Endothelial cell (in vitro differentiated cells): ENCODE data around the gene PIGS. TPM values are rescaled to one million over a fixed set of nuclear protein-coding genes. Genes with fewer than 3 reads are reported as not detected.

ENCODE experiments used
- DNase-seq: peaks from one replicate; pipeline ENCODE4 v3.0.0; 2021; ENCODE audit warnings: low spot score
- H3K27ac Mint-ChIP-seq: one replicate; pipeline ENCODE4 v1.8.0; 2021; ENCODE audit warnings: mixed read lengths, inconsistent platforms; ENCODE audit not compliant: unreplicated experiment
- H3K27me3 Mint-ChIP-seq: one replicate; pipeline ENCODE4 v1.8.0; 2021; ENCODE audit warnings: mild to moderate bottlenecking, moderate library complexity, mixed read lengths, inconsistent platforms; ENCODE audit not compliant: unreplicated experiment
- H3K36me3 Mint-ChIP-seq: one replicate; pipeline ENCODE4 v1.8.0; 2021; ENCODE audit warnings: mild to moderate bottlenecking, low read depth, mixed read lengths, inconsistent platforms; ENCODE audit not compliant: unreplicated experiment
- H3K4me1 Mint-ChIP-seq: one replicate; pipeline ENCODE4 v1.8.0; 2021; ENCODE audit warnings: mild to moderate bottlenecking, mixed read lengths, inconsistent platforms; ENCODE audit not compliant: unreplicated experiment
- H3K4me3 Mint-ChIP-seq: one replicate; pipeline ENCODE4 v1.8.0; 2021; ENCODE audit warnings: mild to moderate bottlenecking, mixed read lengths, inconsistent platforms; ENCODE audit not compliant: unreplicated experiment
- H3K9me3 Mint-ChIP-seq: one replicate; pipeline ENCODE4 v1.8.0; 2021; ENCODE audit warnings: mixed read lengths, inconsistent platforms; ENCODE audit not compliant: unreplicated experiment
- total RNA-seq: library from RNA; stranded (reverse); fragmentation: NEBNext Ultra II Directional; extraction: Animal tissue kit (Norgen Biotek cat#: 25700); gene quantifications from one replicate; pipeline ENCODE4 v1.2.1, GENCODE V29; 2021; ENCODE audit not compliant: unreplicated experiment
- TF ChIP-seq, protein P1 (sequence below): fragments of 200-600 bp; sonication (generic); IDR thresholded peaks from one replicate; pipeline ENCODE4 v1.5.0; 2021; ENCODE audit warnings: antibody characterized with exemption; ENCODE audit not compliant: unreplicated experiment

PIGS gene
- total RNA-seq, 1 donor from 2014 or later: 53.6 TPM

DNA sequence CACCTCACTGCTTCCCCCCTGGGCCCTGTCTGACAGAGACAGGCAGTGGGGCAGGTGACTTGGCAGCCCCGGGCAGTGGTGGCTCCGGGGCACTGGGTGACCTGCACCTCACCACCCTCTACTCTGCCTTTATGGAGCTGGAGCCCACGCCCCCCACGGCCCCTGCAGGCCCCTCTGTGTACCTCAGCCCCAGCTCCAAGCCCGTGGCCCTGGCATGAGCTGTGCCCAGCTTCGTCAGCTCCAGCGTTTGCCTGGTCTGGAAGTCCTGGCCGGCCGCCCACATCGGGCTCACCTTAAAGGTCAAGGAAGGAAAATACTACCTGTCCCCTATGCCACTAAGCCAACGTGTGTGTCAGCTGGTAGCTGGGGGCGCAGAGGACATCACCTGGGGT, 34.1 kb downstream of the PIGS start:
- TF ChIP-seq, protein P1, sequence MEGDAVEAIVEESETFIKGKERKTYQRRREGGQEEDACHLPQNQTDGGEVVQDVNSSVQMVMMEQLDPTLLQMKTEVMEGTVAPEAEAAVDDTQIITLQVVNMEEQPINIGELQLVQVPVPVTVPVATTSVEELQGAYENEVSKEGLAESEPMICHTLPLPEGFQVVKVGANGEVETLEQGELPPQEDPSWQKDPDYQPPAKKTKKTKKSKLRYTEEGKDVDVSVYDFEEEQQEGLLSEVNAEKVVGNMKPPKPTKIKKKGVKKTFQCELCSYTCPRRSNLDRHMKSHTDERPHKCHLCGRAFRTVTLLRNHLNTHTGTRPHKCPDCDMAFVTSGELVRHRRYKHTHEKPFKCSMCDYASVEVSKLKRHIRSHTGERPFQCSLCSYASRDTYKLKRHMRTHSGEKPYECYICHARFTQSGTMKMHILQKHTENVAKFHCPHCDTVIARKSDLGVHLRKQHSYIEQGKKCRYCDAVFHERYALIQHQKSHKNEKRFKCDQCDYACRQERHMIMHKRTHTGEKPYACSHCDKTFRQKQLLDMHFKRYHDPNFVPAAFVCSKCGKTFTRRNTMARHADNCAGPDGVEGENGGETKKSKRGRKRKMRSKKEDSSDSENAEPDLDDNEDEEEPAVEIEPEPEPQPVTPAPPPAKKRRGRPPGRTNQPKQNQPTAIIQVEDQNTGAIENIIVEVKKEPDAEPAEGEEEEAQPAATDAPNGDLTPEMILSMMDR: no peak
- no peaks in the 10 kb centered on the region for H3K36me3 Mint-ChIP-seq
- H3K27me3 Mint-ChIP-seq: peaks cover 11% of the 10 kb centered on the region
- no peak overlapping the region for H3K4me3 Mint-ChIP-seq
- no peaks in the 10 kb centered on the region for H3K9me3 Mint-ChIP-seq
- DNase-seq: no peak
- no peaks in the 10 kb centered on the region for H3K4me1 Mint-ChIP-seq
- no peak overlapping the region for H3K27ac Mint-ChIP-seq

DNA sequence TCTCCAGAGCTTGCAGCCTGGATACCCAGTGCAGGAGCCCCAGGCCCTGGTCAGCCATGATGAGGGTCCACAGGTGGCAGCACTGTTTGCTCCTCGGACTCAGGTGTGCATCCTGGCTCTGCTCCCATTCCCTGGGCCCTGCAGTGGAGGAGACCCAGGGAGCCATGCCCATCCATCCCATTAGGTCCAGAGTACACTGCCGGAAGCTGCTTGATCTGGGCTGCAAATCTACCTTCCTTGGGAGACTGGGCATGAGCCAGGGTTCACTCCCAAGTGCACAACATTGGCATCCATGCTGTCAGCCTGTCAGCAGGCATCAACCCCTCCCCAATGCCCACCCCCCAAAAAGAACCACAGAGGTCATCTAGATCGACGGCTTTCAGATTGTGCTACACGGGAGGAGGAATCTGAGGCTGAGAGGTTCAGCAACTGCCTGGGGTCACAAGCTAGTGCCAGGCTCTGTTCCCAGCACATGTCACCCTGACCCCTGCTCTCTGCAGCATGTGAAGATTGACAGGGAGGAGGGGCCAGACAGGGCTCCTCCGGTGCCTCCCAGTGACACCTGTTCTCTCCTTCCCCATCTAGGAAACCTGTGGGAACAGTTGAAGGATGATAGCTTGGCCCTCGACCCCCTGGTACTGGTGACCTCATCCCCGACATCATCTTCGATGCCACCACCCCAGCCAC, 34.6 kb downstream of the PIGS start:
- TF ChIP-seq, protein P1: no peak
- peaks cover 11% of the 10 kb centered on the region for H3K27me3 Mint-ChIP-seq
- no peaks in the 10 kb centered on the region for H3K36me3 Mint-ChIP-seq
- DNase-seq: no peak
- H3K4me1 Mint-ChIP-seq: no peaks in the 10 kb centered on the region
- H3K27ac Mint-ChIP-seq: no peak overlapping the region
- H3K4me3 Mint-ChIP-seq: no peak overlapping the region
- H3K9me3 Mint-ChIP-seq: no peaks in the 10 kb centered on the region

DNA sequence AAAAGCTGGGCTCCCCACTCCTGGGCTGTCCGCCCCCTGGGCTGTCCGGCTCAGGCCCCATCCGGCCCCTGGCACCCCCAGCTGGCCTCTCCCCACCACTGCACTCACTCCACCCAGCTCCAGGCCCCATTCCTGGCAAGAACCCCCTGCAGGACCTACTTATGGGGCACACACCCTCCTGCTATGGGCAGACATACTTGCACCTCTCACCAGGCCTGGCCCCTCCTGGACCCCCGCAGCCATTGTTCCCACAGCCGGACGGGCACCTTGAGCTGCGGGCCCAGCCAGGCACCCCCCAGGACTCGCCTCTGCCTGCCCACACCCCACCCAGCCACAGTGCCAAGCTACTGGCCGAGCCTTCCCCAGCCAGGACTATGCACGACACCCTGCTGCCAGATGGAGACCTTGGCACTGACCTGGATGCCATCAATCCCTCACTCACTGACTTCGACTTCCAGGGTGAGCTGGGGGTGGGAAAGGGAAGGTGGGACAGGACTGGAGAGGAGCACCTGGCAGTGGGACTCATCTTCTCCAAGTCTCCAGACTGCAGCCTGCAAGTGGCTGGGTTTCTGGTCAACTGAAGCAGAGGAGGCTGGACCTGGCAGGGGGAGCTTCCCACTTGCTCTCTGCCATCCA, 36.5 kb downstream of the PIGS start:
- no peak overlapping the region for H3K27ac Mint-ChIP-seq
- H3K9me3 Mint-ChIP-seq: no peaks in the 10 kb centered on the region
- no peaks in the 10 kb centered on the region for H3K4me1 Mint-ChIP-seq
- H3K4me3 Mint-ChIP-seq: no peak overlapping the region
- TF ChIP-seq, protein P1: no peak
- peaks cover 12% of the 10 kb centered on the region for H3K27me3 Mint-ChIP-seq
- no peak for DNase-seq
- H3K36me3 Mint-ChIP-seq: no peaks in the 10 kb centered on the region

DNA sequence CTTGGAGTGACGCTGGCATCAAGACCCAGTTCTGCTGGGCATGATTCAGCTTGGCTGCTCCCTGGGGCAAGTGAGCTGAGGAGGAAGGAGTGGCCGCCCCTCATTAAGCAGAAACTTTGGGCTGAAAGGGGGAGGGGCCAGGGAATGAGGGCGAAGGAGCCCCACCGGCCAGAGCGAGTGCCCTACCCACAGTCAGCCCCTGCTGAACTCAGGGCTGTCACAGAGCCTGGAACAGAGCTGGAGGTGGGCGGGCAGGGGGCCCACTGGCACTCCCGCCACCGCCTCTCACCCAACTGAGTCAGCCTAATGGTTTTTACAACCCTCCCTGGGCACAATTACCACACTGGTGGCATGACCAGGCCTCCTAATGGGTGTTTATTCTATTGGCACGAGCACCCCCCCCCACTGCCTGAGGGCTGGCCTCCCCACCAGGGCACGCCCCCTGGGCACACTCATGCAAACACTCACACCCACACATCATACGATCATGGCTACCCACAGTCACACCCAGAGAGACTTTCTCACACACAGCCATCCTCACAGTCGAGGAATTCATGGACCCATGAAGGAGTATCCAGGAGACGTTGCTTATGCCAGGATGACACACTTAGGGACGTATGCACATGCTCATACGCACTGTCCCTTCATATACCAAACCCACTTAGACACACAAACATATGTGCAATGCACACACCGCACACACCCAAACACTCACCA, 38.1 kb downstream of the PIGS start:
- H3K36me3 Mint-ChIP-seq: no peaks in the 10 kb centered on the region
- H3K4me1 Mint-ChIP-seq: no peaks in the 10 kb centered on the region
- TF ChIP-seq, protein P1: no peak
- no peaks in the 10 kb centered on the region for H3K9me3 Mint-ChIP-seq
- H3K27ac Mint-ChIP-seq: no peak overlapping the region
- H3K27me3 Mint-ChIP-seq: peaks cover 15% of the 10 kb centered on the region
- DNase-seq: no peak
- H3K4me3 Mint-ChIP-seq: no peak overlapping the region
